Epithelial cell of esophagus (primary cell): ENCODE data around the gene CPLX1.
A peak's percentile ranks its signal among the peaks of the same experiment; 100 is the strongest.

ENCODE experiments used
- DNase-seq: peaks from one replicate; pipeline ENCODE4 v3.0.0; 2010; ENCODE audit warnings: low read depth
- H3K4me3 ChIP-seq: 2 replicates; pipeline ENCODE4 v1.5.1; 2011; ENCODE audit warnings: mild to moderate bottlenecking, low read length, control low read depth
- CTCF ChIP-seq: IDR thresholded peaks from 2 replicates; pipeline ENCODE4 v1.5.1; 2011; ENCODE audit warnings: low read depth, mild to moderate bottlenecking, low read length, control low read depth, inconsistent platforms; ENCODE audit not compliant: insufficient read depth; ENCODE audit errors: missing control alignments

The CPLX1 gene

GRCh38 chr4:792626-793092, 33.3 kb downstream of the CPLX1 start:
- no peak overlapping the region for H3K4me3 ChIP-seq
- DNase-seq, result no peak
- TF ChIP-seq CTCF, result no peak

GRCh38 chr4:791898-792625, 33.9 kb downstream of the CPLX1 start:
- TF ChIP-seq CTCF, result peak; percentile 10
- DNase-seq, result peak; percentile 52
- H3K4me3 ChIP-seq, result no peak overlapping the region

DNA sequence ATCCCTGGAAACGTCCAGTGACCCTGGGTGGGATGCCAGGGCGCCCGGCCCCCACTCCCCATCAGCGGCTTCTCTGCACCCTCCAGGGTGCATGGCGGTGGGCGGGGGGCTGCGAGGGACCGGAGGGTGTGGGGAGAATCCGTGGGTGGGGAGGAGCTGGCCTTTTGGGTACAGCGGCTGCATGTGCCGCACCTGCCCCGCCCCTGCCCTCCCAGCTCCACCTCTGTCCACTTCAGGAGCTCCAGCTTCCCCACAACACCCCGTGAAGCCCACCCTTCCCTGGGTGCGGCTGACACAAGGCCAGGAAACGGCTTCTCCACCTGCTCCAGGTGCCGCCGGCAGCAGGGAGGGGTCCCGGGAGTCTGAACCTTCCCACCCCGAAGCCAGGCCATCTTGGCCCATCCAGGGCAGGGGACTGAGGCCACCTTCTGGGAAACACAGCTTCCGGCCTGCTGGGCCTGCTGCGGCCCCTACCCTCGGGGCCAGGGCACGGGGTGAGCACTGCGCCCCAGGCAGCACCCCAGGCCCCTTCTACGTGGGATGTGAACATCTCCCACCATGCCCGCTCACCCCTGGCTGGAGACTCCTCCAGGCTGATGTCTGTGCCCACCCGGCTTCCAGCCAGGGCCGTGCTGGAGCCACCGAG, 34.6 kb downstream of the CPLX1 start:
- TF ChIP-seq CTCF, result no peak
- no peak for DNase-seq
- no peak overlapping the region for H3K4me3 ChIP-seq

- H3K4me3 ChIP-seq, result no peak overlapping the region
- no peak for DNase-seq
- TF ChIP-seq CTCF, result no peak
Measured at GRCh38 chr4:790466-790820, 35.5 kb downstream of the CPLX1 start.

GRCh38 chr4:789571-790465, 36.1 kb downstream of the CPLX1 start:
- H3K4me3 ChIP-seq, result no peak overlapping the region
- DNase-seq, result no peak
- no peak for TF ChIP-seq CTCF

GRCh38 chr4:788636-789297, 37.2 kb downstream of the CPLX1 start:
- no peak overlapping the region for H3K4me3 ChIP-seq
- no peak for TF ChIP-seq CTCF
- DNase-seq, result no peak
